ENCODE measurements around the gene HSPA9. TPM values are rescaled to one million over a fixed set of nuclear protein-coding genes. Genes with fewer than 3 reads are reported as not detected.

Gene HSPA9
- total and polyA plus RNA-seq, 2 of the 13 experiments (the other 11 are each of a cell fraction or from before 2014, with no cell fraction given) = 165 to 478 TPM

- TF ChIP-seq NR2F1 (CRISPR knock-in tag; IDR thresholded peaks at IDR 0.05) (no peak), KLF9 (CRISPR knock-in tag; IDR thresholded peaks at IDR 0.05; ENCODE audit: low read depth) (no peak), ZNF556 (CRISPR knock-in tag; IDR thresholded peaks at IDR 0.05; ENCODE audit: borderline replicate concordance) (no peak), ZNF770 (CRISPR knock-in tag; IDR thresholded peaks at IDR 0.05) (peak; percentile 68), RBFOX2 (IDR thresholded peaks at IDR 0.05; ENCODE audit: low read depth, low read length) (peak; percentile 36), UBTF (CRISPR knock-in tag; IDR thresholded peaks at IDR 0.05) (peak; percentile 18; the same call in 1 of the 2 replicates), PHF21A (CRISPR knock-in tag; IDR thresholded peaks at IDR 0.05) (0 out of 2 replicates have a peak, but pooled peaks have one; percentile 22), ZNF687 (CRISPR knock-in tag; IDR thresholded peaks at IDR 0.05) (peak; percentile 35; the same call in 1 of the 2 replicates), ZNF441 (CRISPR knock-in tag; IDR thresholded peaks at IDR 0.05; ENCODE audit: borderline replicate concordance) (no peak), ARNT (IDR thresholded peaks at IDR 0.05) (no peak), ZNF558 (CRISPR knock-in tag; IDR thresholded peaks at IDR 0.05; ENCODE audit: borderline replicate concordance) (no peak), ZNF205 (CRISPR knock-in tag; IDR thresholded peaks at IDR 0.05) (no peak), ZNF460 (CRISPR knock-in tag; IDR thresholded peaks at IDR 0.05; ENCODE audit: borderline replicate concordance) (peak; percentile 81), ARID2 (CRISPR knock-in tag; IDR thresholded peaks at IDR 0.05; ENCODE audit: borderline replicate concordance) (0 out of 2 replicates have a peak, but pooled peaks have one; percentile 36), ZNF580 (CRISPR knock-in tag; IDR thresholded peaks at IDR 0.05; ENCODE audit: borderline replicate concordance, low read depth) (0 out of 2 replicates have a peak, but pooled peaks have one; percentile 19), DMAP1 (CRISPR knock-in tag; IDR thresholded peaks at IDR 0.05) (no peak), HNRNPL (IDR thresholded peaks at IDR 0.05; ENCODE audit: low read depth, low read length) (no peak), POLR2A (IDR thresholded peaks at IDR 0.05; ENCODE audit: insufficient read depth in 1 of 2, low read depth in 2 of 2, low read length in 2 of 2) (peak in 1 of 2 experiments; percentile 36; a peak in 1 of 4 replicates), RARA (CRISPR knock-in tag; IDR thresholded peaks at IDR 0.05) (no peak), ATF7-NPFF (CRISPR knock-in tag; IDR thresholded peaks at IDR 0.05; ENCODE audit: low read depth) (no peak), ONECUT2 (CRISPR knock-in tag; IDR thresholded peaks at IDR 0.05) (no peak), MIXL1 (CRISPR knock-in tag; IDR thresholded peaks at IDR 0.05) (no peak)
Measured at GRCh38 chr5:138544181-138545134, 30.7 kb downstream of the HSPA9 start (continued).
